HFF-Myc (cell line): ENCODE measurements around the gene MRPL36.

ENCODE experiments used
- DNase-seq: peaks from one replicate; pipeline ENCODE4 v3.0.0-alpha.2; 2011; ENCODE audit warnings: low read depth; ENCODE audit errors: extremely low read depth
- H3K4me3 ChIP-seq: replicated peaks from 2 replicates; pipeline ENCODE4 v1.5.1; 2011; ENCODE audit warnings: low read depth, mild to moderate bottlenecking, control low read depth, low read length
- CTCF ChIP-seq: IDR thresholded peaks from 2 replicates; pipeline ENCODE4 v1.5.1; 2012; ENCODE audit warnings: mild to moderate bottlenecking, low read depth, low read length, control low read depth; ENCODE audit errors: missing control alignments

MRPL36 gene

DNA sequence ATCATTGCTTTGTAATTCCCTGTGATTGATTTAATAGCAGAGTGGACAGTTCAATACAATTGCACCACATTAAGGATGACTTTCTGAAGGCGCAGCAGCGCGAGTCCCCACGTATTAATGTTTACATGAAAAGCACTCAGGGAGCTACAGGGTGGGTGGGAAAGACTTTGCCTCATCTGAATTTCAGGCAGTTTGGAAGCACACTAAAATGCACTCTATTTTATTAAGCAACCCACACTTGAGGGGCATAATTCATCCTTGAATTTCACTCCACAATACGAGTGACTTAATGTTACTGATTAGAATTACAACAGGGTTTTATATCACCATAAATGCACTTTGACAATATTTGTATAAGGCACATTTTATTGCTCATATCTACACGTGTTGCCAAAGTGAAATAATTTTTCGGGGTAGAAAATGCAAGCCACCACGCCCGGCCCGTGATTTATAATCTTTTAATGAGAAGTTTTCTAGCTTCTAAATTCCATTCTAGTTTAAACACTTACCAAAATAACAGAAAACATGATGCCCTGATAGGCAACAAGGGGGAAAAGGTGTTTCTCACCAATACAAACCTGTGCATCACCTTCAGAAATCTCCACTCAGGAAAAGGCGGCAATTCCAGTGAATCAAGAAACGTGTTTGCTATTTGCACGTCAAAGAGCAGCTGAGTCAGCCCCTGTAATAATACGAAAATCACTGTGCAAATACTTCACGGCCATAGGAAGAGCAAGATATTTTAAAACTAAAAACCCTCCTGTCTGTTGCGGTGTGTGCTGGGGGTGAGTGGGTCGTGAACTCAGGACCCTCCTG lies 42.6 kb upstream of the MRPL36 start:
- TF ChIP-seq CTCF: no peak
- DNase-seq: no peak
- no peak overlapping the region for H3K4me3 ChIP-seq

DNA sequence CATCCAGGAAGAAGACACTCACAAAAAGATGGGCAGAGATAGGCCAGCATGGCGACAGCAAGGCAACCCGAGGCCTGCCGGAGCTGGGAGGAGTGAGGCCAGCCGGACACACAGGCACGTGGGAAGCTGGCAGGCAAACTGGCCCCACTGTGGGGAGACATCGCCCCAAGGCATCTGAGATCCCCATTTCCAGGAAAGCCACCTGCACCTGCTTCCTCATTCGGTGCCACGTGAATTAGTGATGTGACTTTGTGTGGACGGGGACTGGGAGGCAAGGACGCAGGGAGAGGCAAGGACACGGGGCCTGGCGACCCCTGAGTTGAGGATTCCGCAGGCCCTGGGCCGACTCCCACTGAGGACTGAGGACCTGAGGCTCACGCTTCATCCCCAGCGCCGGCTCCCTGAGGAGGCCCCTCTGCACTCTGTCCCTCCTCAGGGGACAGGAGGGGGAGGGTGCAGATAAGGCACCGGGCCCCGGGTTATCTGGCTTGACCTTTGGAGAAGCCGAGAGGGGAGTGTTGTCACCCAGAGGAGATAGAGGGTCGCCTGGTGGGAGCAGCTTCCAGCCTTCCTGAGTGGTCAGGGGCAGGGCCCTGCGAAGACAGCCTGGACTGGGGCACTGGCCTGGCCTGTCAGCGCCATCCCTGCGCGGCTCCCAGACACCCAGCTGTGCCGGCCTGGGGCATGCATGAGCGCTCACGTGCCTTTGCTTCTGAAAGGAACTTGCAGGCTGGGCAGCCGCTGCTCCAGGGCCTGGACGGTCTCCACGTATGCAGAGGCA lies 41.3 kb upstream of the MRPL36 start:
- no peak for TF ChIP-seq CTCF
- DNase-seq: no peak
- H3K4me3 ChIP-seq: no peak overlapping the region

DNA sequence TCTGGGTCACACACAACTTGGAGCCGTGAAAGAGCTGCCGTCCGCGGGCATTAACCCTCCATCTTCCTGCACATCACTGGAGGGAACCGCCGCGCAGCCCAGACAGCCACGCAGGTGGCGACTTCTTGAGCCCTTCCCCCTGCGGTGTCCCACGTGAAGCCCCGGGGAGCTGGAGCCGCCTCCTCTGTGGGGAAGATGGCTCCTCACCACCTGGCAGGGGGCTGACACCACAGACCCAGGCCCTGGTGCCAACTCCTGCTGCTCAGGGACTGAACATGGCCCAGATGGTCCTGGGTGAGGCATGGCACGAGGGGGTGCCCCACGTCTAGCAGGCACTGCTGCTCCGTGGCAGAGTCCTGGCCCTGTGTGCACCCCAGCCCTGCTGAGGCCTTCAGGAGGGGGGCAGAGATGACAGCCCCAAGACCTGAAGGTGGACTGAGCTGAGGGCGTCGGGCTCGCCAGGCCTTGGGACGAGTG lies 40.5 kb upstream of the MRPL36 start:
- no peak for TF ChIP-seq CTCF
- no peak overlapping the region for H3K4me3 ChIP-seq
- DNase-seq: no peak

DNA sequence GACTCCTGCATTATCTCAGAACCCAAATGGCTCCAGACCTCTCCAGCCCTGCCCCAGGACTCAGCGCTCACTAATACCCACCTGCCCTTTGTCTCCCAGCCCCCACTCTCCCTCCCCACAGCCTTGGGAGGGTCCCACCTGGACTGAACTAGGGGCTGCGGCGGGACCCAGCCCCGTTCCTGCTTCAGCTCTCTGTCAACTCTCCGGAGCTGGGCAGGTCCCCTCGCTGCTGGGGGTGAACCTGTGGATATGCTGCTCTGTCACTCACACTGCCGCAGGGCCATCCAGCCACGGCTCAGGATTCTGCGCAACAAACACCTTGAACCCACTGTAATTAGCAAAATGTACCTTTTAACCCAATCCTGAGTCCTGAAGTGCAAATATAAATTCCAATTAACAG lies 38.4 kb upstream of the MRPL36 start:
- no peak overlapping the region for H3K4me3 ChIP-seq
- no peak for DNase-seq
- TF ChIP-seq CTCF: no peak

DNA sequence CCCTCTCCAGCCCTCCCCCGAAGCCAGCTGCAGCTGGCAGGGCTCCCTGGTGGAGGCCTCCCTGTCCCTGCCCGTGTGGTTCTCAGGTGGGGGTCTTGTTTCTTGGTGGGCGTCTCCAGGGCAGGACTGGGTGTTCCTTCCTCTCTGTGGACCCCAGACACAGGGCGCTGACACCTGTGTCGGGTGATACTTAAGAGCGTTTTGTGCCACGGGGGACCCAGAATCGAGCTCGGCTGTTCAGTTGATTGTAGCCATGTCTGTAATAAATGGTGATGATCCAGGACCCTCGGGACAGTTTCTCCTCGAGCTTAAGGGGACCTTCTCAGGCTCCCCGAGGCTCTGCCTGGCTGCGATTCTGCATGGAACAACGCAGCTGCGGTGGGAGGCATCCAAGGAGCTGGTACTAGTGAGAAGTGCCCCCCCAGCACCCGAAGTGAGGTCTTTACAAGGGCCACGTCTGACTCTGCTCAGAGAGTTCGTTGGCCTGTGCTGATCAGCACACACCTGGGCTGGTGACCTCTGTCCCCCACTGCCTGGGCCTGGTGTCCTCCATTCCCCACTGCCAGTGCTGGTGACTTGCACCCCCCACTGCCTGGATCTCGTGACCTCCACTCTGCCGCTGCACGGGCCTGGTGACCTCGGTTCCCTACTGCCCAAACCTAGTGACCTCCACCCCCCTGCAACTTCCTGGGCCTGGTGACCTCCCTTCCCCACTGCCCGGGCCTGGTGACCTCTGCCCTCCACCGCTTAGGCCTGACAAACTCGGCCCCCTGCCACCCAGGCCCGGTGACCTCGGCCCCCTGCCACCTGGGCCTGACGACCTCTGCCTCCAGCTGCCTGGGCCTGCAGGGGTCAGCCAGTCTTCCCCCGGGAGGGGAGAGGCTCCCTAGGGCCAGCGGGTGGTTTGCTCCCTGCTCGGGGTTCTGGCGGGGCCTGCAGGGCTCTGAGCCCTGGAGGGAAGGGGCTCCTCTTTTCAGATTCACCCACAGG lies 37.5 kb upstream of the MRPL36 start:
- no peak for TF ChIP-seq CTCF
- no peak for DNase-seq
- H3K4me3 ChIP-seq: no peak overlapping the region

DNA sequence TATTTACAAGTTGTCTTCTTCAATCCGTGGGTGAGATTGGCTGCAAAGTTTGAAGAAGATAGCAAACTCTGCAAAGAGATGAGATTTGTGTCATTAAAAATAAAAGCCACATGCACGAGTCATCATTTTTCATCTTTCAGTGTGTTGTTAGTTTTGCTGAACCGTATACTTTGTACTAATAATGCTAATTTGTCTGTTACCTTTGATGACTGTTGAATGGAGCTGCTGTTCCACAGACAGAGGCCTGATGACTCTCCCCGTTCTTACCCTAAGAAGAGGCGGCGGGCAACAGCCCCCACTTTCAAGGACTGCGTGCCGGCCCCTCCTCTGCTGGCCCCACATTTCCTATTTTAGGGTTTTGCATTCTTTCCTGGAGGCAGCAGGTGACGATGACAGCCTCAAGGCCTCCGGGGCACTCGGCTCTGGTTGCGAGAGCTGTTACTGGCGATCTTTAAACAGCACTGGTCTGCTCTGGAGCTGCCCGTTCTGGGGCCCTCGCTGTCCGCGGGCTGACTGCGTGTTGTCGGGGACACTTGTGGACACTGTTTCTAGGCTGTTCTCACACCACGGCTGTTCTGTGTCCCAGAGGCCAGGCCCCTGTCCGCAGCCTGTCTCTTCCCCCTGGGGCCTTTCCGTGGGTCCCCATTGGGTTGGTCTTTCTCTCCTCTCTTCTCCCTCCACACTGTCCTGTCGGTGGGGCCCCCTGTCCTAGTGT lies 36.7 kb upstream of the MRPL36 start:
- no peak for DNase-seq

More for the DNA sequence above, 36.7 kb upstream of the MRPL36 start:
- H3K4me3 ChIP-seq: no peak overlapping the region
- no peak for TF ChIP-seq CTCF
